ENCODE data around the gene YRDC. TPM values are rescaled to one million over a fixed set of nuclear protein-coding genes. Genes with fewer than 3 reads are reported as not detected.

The YRDC gene
- total and polyA plus RNA-seq, 9 of the 15 experiments (the other 6 are each of a cell fraction or from before 2014, with no cell fraction given): 11.1 to 58.5 (median 49.8) TPM

- TF ChIP-seq ZBTB33 (CRISPR knock-in tag; IDR thresholded peaks at IDR 0.05) (peak; percentile 84), ZNF12 (CRISPR knock-in tag; IDR thresholded peaks at IDR 0.05) (peak; percentile 75; the same call in 1 of the 2 replicates), RREB1 (CRISPR knock-in tag; IDR thresholded peaks at IDR 0.05) (no peak), FOS (IDR thresholded peaks at IDR 0.05; ENCODE audit: extremely low read depth, insufficient read length) (no peak), ATF3 (IDR thresholded peaks at IDR 0.05) (no peak), ATF3 (CRISPR knock-in tag; conservative IDR thresholded peaks at IDR 0.05) (no peak; the same call in 1 of the 2 replicates), STAG1 (CRISPR knock-in tag; IDR thresholded peaks at IDR 0.05; ENCODE audit: borderline replicate concordance) (peak; percentile 58; the same call in 1 of the 2 replicates), RBFOX2 (IDR thresholded peaks at IDR 0.05; ENCODE audit: low read depth, low read length) (no peak), ZNF57 (CRISPR knock-in tag; IDR thresholded peaks at IDR 0.05) (no peak), CREBBP (IDR thresholded peaks at IDR 0.05; ENCODE audit: low read depth, low read length) (no peak), PCBP2 (IDR thresholded peaks at IDR 0.05; ENCODE audit: low read depth, low read length, poor library complexity, severe bottlenecking) (no peak), GATA2 (CRISPR knock-in tag; IDR thresholded peaks at IDR 0.05) (no peak), CREM (IDR thresholded peaks at IDR 0.05; ENCODE audit: low read depth) (no peak; the same call in 1 of the 2 replicates), TCF7L2 (IDR thresholded peaks at IDR 0.05; ENCODE audit: low read depth, low read length) (no peak), CBX2 (IDR thresholded peaks at IDR 0.05; ENCODE audit: insufficient read depth, low read length, poor library complexity, severe bottlenecking) (no peak), ZKSCAN1 (IDR thresholded peaks at IDR 0.05; ENCODE audit: low read depth, low read length) (0 out of 2 replicates have a peak, but pooled peaks have one; percentile 31), FOSL1 (tag; conservative IDR thresholded peaks at IDR 0.05) (no peak), PHF20 (IDR thresholded peaks at IDR 0.05; ENCODE audit: partially characterized antibody) (no peak), SOX6 (IDR thresholded peaks at IDR 0.05) (no peak), MTF1 (CRISPR knock-in tag; IDR thresholded peaks at IDR 0.05; ENCODE audit: borderline replicate concordance) (no peak)
Observed at GRCh38 chr1:37795340-37796125, 12.5 kb downstream of the YRDC start (continued).
